GM19023 (cell line): Measurements from ENCODE around the gene ZNF500.
"Not testable (repeated sequence)": the region's sequence is repeated elsewhere in the genome, so short reads cannot be mapped to it uniquely, and the experiment has no call there.

Source experiments
- ATAC-seq: cut with Tn5 transposase; IDR thresholded peaks from one replicate; pipeline ENCODE4 v1.9.1; 2021; ENCODE audit warnings: mild to moderate bottlenecking, moderate library complexity; ENCODE audit not compliant: unreplicated experiment

ZNF500 gene

DNA sequence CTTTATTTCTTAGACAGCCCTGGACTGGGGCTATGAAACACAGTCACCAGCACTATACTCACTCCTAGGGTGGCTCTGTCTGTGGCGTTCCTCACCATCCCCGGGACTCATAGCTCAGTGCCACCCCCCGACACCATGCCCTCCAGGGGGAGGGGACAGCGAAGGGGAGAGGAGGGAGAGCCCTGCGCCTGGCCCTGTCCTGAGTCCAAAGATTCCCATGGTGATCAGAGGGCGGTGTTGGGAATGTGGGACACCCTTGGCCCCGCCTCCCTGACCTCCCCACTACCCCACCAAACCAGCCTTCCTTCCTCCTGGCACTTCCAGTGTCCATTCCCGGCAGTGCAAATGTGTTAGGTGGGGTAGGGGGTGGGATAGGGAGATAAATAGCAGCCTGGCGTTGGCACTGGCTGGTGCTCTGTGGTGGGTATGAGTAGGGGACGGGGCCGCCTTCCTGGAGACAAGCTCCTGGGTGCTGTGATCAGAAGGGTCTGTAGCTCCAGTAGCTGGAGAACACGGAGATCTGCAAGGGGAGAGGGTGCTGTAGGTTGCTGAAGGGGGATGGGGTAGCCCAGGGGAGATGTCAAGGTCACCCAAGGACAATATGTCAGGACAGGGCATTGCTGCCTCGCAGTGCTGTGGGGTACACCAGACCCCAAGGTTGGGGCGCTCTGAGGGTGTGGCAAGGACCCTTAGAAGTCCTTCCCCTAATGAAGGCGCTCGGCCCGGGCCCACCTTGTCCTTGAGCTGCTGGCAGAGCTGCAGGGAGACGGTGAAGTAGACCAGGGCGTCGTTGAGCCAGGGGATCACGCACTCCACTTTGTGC lies 30.2 kb upstream of the ZNF500 start:
- ATAC-seq = no peak

DNA sequence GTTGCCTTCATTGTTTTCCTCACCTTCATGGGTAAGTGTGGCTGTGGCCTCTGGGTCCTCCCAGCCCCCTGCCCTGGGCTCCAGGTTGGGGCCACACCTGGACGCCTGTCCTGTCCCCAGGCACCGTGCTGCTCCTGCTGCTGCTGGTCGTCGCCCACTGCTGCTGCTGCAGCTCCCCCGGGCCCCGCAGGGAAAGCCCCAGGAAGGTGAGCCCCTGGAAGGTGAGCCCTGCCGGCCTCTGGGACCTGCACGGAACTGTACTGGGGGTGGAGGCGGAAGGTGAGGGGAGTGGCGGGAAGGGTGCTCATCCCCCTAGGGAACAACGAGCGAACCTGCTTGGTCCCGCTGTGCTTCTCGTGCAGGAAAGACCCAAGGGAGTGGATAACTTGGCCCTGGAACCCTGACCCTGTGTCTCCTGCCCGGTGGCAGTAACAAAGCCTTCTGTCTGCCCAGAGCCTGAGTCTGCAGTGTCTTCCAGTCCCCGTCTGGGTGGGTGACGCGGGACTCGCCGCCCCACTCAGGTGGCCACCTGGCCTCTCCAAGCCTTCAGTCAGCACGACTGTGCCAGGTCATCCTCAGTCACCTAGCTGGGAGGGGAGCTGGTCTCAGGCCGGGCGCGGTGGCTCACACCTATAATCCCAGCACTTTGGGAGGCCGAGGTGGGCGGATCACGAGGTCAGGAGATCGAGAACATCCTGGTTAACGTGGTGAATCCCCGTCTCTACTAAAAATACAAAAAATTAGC lies 29.0 kb upstream of the ZNF500 start:
- ATAC-seq = no peak

DNA sequence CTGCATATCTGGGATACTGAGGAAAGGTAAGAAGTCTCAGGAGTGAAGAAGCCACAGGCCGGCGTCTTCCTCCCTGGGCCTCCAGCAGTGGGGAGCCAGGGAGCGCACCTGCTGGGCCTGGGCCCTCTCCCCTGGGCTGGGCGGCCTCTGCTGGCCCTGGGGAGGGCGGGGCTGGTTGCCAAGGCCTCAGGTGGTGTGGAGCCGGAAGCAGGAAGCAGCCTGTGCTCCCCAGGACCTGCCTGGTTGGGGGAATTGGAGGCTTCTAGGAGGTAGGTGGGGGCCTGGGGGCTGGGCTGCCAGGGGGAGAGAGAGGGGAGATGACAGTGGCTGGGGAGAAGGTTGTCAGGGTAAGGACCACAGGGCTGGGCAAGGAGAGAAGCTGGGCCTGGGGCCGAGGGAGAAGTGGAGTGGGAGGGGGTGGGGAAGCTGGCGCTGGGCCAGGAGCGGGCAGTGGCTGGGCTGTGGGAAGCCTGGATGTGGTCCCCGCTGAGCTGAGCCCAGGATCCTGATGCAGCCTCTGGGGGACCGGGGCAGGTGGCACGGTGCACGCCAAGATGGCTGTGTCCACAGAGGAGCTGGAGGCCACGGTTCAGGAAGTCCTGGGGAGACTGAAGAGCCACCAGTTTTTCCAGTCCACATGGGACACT lies 28.3 kb upstream of the ZNF500 start, which contains the start of gene SMIM22:
TSS of gene SMIM22 (plus strand) at position 189 of the 647 bp plus-strand sequence. CDS start at position 555, 366 bp downstream.
- no peak for ATAC-seq

DNA sequence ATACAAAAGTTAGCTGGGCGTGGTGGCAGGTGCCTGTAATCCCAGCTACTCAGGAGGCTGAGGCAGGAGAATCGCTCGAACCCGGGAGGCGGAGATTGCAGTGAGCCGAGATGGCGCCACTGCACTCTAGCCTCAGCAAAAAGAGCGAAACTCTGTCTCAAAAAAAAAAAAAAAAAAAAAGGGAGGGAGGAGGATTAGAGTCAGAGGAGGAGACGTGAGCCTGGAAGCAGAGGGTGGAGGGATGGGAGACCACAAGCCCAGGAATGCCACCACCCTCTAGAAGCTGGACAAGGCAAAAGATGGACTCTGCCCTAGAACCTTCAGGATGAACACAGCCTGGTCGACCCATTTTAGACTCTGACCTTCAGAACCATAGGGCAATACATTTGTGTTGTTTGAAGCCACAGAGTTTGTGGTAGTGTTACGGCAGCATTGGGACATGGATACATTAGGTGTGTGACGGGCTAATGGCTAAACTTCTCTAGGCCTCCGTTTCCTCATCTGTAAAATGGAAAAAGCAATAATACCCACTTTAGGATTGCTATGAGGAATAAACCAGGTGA lies 26.1 kb upstream of the ZNF500 start:
- ATAC-seq = no peak

DNA sequence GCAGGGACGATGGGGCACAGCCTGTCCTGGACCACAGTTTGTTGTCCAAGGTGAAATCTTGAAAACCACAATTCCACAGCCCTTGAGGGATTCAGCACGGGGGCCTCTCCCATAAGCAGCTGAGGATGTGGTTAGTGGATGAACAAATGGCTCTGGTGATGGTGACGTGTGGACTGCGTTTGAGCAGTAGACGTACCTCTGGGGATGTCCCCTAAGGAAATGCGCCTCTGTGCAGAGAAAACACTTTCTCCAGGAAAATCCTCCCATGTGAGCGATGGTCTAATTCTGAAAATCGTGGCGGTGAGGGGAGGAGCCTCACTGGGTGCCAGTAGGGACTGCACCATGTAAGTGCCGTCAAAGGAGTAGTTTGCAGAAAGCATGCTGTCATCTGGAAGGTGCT lies 23.9 kb upstream of the ZNF500 start:
- ATAC-seq = no peak

DNA sequence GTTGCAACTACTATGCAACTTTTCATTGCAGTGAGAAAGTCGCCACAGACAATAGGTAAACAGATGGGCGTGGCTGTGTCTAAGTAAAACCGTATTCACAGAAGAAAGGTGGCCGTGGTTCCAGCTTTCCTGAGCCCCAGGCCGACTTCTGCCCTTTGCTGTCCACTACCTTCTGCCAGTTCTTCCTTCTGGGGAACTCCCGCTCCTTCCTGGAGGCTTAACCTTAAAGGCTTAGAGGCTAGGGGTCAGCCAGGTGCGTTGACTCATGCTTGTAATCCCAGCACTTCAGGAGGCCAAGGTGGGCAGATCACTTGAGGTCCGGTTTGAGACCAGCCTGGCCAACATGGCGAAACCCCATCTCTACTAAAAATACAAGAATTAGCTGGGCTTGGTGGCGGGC lies 23.3 kb upstream of the ZNF500 start:
- ATAC-seq = no peak

DNA sequence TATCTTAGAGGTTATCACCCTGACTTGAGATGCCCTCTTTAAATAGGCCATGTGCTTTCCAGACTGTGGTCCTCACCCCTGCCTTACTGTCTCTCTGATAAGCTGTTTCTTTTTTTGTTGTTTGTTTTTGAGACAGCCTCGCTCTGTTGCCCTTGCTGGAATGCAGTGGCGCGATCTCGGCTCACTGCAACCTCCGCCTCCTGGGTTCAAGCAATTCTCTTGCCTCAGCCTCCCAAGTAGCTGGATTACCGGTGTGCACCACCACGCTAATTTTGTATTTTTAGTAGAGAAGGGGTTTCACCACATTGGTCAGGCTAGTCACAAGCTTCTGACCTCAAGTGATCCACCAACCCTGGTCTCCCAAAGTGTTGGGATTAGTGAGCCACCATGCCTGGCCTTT lies 21.9 kb upstream of the ZNF500 start:
- ATAC-seq = no peak

DNA sequence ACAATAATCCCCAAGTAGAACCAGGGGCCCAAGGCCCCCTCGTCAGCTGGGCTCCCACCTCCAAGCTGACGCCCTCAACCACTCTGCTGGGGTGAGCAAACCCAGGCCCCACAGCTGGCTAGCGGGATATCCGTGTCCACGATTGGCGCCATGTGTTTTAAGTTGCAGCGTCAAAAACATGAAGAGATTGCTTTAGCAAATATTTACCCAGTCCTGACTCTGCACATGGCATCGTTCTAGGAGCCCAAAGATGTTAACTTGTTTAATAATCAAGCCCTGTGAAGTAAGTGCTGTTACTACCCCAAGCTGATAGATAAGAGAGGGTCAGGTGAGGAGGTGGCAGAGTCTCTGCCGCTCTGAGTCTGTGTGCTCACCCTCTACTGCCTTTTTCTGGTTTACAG lies 21.5 kb upstream of the ZNF500 start:
- no peak for ATAC-seq

DNA sequence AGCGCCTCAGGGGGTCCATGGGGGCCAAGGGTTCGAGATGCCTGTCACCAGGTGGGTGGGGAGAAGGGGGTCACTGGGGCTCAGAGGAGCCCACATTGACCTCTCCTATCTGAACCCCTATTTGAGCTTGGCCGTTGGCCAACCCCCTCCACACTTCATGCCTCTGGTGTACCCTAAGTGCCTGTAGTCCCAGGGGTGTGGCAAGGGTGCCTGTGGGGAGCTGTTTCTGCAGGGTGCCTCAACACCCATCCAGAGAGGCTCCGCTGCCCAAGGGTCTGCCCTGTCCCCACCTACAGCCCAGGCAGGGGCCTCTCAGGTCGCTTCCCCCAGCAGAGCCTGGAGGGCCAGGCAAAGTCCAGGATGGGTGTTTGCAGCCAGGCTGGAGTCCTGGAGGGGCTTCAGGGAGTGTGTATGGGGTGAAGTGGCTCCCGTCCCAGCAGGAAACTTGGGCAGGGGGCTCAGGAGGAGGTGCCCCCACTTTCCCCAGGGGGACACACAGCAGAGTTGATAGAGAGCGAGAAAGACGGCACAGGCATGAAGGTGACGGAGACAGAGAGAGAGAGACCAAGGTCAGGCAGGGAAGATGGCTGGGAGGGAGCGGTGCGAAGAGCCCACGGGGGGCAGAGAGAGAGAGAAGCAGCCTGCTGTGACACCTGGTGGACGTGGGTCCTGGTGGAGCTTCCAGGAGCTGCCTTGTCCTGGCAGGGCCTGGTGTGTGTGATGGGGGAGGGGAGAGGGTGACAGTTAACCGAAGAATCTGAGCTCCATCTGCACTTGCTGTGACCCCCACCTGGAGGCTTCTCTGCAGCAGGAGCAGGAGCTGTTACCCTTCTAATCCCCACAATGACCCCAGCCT lies 20.9 kb upstream of the ZNF500 start, which contains the start of gene SEPTIN12:
TSS of gene SEPTIN12 (minus strand) at position 719 of the 856 bp plus-strand sequence. CDS start at position 19, 700 bp downstream.
- no peak for ATAC-seq

DNA sequence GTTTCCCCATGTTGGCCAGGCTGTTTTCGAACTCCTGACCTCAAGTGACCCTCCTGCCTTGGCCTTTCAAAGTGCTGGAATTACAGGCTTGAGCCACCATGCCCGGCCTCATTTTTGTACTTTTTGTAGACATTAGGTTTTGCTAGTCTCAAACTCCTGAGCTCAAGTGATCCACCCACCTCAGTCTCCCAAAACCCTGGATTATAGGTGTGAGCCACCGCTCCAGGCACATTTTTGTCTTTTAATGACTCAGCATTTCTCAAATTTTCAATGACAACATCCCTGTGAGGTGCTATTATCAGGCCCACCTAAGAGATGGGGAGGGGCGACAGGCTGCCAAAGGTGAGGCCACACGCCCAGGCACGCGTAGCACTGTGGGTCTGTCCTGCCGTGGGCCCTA lies 20.1 kb upstream of the ZNF500 start:
- no peak for ATAC-seq

DNA sequence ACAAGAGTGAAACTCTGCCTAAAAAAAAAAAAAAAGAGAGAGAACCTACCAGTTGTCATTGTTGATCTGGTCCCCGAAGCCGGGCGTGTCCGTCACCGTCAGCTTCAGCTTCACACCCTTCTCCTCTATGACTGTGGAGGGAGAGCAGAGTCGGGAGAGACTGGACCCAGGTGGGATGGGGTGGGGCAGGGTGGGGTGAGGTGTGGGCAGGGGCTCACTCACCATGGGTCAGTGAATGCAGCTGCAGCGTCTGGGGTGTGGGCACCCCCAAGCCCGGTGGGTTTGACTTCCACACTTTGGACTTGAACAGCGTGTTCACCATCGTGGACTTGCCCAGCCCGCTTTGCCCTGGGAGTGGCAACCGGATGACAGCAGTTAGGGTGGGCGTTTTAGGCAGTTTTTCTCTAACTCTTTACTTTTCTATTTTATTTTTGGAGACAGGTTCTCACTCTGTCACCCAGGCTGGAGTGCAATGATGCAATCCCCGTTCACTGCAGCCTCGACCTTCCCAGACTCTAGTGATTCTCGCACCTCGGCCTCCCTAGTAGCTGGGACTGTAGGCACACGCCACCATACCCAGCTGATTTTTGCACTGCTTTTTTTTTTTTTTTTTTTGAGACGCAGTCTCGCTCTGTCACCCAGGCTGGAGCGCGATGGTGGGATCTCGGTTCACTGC lies 18.9 kb upstream of the ZNF500 start:
- ATAC-seq = no peak

DNA sequence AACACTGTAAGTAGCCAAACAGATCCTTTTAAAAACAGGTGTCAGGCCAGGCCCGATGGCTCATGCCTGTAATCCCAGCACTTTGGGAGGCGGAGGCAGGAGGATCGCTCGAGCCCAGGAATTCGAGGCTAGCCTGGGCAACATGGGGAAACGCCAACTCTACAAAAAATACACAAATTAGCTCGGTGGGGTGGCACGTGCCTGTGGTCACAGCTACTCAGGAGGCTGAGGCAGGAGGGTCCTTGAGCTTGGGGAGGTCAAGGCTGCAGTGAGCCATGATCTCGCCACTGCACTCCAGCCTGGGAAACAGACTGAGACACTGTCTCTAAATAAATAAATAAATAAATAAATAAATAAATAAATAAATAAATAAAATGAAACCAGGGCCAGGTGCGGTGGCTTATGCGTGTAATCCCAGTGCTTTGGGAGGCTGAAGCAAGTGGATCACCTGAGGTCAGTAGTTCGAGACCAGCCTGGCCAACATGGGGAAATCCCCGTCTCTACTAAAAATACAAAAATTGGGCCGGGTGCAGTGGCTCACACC lies 17.6 kb upstream of the ZNF500 start:
- not testable (repeated sequence) for ATAC-seq

DNA sequence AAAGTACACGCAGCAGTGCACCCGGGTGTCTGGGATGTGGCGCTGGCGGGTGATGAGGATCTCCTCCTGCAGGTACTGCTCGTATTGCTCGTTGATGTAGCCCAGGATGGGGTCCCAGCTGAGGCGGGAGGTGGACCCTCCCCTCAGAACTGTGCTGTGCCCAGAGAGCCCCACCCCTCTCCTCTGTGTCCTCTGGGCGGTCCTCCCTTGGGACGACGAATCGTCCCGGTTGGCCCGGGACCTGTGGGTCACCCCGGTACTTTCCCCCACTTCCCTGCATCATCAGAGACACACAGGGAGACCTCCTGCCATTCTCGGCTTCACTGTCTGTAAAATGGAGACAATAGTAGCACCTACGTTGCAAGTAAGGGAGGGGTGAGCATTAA lies 17.0 kb upstream of the ZNF500 start:
- ATAC-seq = no peak

DNA sequence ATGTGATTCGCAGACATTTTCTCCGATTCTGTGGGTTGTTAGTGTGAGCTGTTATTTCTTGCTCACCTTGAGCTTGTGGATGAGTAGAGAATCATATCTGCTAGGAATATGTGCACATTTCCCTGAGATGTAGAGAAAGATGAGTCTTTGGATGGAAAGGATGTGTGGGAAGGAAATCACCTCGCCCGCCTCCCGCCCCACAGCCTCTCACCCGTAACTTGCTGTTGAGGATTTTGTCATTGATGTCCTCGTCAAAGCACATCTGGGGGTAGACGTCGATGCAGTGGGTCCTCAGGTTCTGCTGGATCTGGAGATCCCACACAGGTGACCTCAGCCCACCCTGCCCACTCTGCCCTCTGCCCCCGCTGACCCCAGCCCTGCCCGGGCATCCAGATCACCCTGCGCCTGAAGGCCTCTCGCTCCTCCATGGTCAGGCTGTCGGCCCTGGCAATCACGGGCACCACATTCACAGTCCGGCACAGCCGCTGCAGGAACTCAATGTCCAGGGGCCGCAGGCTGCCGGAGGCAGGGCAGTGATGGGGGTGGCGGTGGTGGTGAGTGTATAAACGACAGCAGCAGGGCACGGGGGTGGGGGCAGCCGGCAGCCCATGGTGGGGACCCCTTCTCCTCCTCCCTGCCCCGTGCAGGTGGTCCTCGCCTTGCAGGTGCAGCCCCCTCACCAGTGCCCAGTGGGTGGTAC lies 16.4 kb upstream of the ZNF500 start:
- no peak for ATAC-seq

DNA sequence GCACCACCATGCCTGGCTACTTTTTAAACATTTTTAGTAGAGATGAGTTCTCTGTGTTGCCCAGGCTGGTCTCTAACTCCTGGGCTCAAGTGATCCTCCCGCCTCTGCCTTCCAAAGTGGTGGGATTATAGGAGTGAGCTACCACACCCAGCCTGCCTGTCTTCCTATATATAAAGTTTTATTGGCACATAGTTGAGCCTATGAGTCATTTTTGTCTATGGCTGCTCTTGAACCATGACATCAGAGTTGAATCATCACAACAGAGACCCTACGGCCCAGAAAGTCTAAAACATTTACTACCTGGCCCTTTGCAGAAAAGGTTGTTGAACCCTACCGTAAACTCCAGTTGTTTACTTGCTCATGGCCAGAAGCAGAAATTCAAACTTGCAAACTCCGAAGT lies 13.3 kb upstream of the ZNF500 start:
- ATAC-seq = no peak

DNA sequence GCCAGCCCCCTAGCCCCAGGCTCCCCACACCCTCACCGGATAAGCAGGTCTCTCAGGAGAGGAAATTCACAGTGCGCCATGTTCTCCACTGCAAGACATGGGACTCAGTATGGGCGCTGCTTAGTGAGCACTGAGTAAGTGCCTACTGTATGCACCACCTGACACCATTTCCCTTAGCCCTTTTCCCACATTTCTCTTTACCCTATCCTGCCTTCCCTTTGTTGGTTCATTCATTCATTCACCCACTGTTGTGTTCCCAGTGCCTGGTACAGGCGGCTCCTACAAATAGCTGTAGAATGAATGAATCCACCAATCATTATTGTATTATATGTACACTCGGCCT lies 11.1 kb upstream of the ZNF500 start:
- no peak for ATAC-seq

DNA sequence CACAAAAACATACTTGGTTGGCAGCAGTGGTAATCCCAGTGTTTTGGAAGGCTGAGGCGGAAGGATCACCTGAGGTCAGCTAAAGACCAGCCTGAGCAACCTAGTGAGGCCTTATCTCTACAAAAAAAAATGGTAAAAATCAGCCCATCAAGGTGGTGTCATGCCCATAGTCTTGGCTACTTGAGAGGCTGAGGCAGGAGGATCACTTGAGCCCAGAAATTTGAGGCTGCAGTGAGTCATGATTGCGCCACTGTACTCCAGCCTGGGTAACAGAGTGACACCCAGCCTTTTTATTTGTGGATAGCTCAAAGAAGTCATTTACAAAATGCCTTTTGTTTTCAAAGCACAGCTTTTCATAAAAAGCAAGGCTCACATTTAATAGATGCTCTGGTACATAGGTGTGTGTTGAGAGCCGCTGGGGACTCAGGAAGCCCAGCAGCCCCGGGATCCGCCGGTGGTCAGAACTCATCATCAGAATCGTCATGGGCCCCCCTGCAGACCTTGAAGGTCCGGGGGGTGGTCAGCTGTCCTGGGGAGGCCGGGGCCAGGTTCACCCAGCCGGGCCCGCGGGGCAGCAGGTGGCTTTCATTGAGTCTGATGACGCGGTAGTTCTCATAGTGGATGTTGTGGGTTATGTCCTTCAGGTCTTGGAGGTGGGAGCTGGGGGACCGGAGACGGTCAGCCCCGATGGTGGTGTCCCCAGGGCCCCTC lies 10.5 kb upstream of the ZNF500 start:
- ATAC-seq = no peak

DNA sequence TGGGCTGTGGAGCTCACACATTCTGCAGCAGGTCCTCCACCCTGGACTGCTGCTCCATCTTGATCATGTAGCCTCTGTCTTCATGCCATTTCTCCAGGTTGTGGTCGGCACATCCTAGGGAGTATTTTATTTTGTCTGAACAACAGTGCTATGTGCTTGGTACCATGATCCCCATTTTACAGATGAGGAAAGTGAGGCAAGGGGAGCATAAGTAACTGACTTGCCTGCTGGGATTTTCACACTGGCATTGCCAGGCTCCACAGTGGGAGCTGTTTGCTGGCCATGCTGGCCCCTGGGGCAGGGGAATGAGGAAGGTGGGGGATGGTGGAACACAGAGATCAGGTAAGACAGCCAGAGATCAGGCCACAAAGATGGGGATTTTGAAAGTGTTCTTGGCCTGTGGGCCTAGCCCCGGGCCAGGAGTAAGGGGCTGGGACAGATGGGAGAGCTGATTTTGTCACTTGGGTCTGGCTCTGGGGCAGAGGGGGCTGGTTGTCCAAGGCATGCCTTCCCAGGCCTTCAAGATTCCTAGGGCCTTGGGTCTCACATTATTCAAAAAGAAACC lies 9.3 kb upstream of the ZNF500 start:
- ATAC-seq = no peak
